NOMO-1 treated with DMSO at 0.1 percent for 48 hours (cell line): ENCODE measurements around the gene FPR3.
"Not testable (repeated sequence)": the region's sequence is repeated elsewhere in the genome, so short reads cannot be mapped to it uniquely, and the experiment has no call there.

Experiments
- DNase-seq: peaks from one replicate; lab custom pipeline; 2025; ENCODE audit not compliant: unreplicated experiment; lab: John Stamatoyannopoulos, UW

The FPR3 gene

DNA sequence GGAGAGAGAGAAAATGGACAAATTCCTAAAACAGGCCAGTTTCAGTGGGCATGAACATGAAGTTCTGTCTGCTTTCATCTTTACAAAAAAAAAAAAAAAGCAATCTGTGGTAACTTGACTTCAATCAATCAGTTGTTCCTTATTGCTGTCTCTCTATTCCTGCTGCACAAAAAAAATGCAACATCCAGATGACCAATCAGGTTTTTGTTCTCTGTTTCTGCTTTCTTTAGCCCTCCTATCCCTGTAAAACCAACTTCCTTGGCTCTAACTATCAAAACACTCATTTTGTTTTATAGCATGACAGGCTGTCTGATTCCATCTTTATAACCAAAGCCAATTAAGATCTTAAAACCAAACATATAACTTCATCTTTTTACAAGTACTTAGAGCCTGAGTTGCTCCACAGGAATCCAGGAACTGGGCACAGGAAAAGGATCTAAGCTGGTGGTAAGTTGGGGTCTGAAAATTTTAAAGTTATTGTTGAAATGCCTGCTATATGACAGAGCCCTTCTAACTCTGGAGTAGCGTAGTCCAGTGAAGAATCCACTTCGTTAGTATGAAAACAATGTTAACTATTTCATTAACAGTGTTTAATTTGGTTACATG lies at the start of gene FPR3:
TSS of gene FPR3 (plus strand) at position 273 of the 606 bp plus-strand sequence. CDS start 28,592 bp downstream, outside the sequence.
- no peak for DNase-seq

DNA sequence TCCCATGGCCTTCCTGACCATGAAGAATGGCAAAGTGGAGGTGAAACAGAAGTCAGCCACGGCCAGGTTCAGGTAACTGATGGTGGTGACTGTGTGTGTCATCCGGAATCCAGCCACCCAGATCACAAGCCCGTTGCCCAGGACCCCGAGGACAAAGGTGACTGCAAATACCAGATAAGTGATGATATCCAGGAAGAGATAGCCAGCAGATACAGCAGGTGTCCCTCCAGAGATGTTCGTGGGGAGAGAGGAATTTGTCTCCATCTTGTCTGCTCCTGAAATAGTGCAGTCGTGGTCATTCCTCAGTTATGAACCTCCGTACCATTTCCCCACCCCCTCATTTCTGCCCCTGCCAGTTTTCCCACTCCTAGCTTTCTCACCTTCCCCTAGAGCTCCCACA lies 48.2 kb upstream of the FPR3 start:
- DNase-seq: no peak

- no peak for DNase-seq
Observed at GRCh38 chr19:51749979-51750378, 45.0 kb upstream of the FPR3 start.

GRCh38 chr19:51750400-51751094 lies 44.4 kb upstream of the FPR3 start:
- peak; percentile 4 for DNase-seq

DNA sequence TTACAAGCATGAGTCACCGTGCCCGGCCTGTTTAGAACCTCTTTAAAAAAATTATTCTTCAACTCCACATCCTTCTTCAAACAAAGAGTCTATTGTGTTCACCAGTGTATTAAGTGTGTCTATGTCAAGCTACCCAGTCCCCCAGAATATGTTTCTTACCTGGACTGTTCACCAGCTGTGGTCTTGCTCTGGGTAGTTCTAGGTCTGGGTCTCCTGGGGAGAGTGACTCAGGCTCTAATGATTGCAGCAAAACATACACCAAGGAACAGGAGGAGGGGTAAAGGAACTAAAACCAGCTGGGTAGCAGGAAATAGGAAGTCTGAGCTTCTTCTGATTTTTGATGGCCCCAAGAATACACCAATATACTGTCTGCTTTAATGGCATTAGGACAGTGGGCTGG lies 43.3 kb upstream of the FPR3 start, which contains the start of gene FPR1:
TSS of gene FPR1 (minus strand) at position 224 of the 400 bp plus-strand sequence. CDS start 4,884 bp downstream, outside the sequence.
- peak; percentile 98 for DNase-seq

GRCh38 chr19:51754109-51754508 lies 40.8 kb upstream of the FPR3 start:
- peak; percentile 75 for DNase-seq

GRCh38 chr19:51754770-51755169 lies 40.2 kb upstream of the FPR3 start:
- no peak for DNase-seq

DNA sequence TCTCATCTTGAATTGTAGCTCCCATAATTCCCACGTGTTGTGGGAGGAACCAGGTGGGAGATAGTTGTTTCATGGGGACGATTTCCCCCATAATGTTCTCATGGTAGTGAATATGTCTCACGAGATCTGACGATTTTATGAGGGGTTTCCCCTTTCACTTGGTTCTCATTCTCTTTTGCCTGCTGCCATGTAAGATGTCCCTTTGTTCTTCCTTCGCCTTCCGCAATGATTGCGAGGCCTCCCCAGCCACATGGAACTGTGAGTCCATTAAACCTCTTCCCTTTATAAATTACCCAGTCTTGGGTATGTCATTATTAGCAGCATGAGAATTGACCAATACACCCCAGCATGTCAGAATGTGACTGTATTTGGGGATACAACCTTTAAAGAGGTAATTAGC lies 39.4 kb upstream of the FPR3 start:
- DNase-seq: no peak

DNA sequence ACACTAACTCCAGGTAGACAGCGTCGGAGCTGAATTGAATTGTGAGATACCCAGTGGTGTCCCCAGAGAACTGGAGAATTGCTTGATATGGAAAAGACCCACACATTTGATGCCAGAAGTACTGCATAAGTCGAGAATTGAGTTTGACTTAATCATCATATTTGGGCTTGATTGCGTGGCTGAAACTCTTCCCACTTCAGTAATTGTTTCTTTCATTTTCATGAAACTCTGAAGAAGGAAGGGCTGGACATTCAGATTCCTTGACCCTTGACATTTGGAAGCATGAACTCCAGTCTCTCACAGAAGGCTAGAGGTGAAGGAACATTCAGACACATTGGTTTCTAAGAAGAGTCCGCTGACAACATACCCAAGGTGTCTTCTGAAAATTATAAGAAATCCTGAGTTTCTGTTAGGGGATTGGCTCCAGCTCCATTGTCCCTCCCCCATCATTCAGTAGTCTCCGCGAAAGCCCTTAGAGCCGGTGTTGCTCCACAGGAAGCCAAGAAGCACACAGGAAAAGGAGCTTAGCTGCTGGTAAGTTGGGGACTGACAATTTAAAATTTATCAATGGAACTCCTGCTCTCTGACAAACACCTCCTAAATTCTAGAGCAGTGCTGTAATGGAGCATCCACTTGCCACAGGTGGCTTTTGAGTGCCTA lies 34.1 kb upstream of the FPR3 start, which contains the start of gene FPR2:
TSS of gene FPR2 (plus strand) at position 484 of the 660 bp plus-strand sequence. CDS start 7,479 bp downstream, outside the sequence.
- peak; percentile 54 for DNase-seq

GRCh38 chr19:51761696-51762095 lies 33.3 kb upstream of the FPR3 start:
- DNase-seq: no peak

GRCh38 chr19:51765086-51765485 lies 29.9 kb upstream of the FPR3 start:
- peak; percentile 61 for DNase-seq

- no peak for DNase-seq
Observed at GRCh38 chr19:51766461-51766860, 28.5 kb upstream of the FPR3 start.

DNA sequence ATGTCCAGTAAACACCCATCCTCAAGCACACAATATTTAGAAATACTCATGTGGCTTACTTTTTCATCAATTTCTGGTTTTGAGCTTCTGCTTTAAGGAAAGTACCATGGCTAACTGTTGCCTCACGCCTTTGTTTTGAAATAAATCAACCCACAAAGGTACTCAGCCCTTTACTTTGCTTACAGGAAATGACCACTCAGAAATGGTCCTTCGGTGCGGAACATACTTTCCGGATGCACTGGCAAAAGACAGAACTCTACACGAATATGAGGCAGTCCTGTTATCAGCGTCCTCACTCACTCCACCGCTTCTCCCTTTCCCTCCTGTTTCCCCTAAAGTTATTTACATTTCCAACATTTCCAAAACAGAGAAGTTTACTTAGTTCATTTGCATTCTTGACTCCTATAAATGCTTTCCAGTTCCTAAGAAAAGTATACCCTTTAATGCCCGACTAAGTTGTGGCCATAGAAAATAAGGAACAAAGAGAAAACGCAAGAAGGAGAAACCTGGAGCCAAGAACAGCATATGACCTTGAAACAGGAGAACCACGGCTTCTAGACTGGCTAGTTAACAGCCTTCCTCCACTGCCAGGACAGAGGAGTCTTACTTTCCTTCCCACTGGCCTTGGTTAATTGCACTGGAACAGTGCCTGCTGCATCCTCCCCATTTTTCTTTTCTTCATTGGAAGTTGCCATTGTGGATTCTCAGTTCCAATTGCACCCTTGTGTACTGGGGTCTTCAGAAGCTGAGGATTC lies 23.4 kb upstream of the FPR3 start:
- DNase-seq: peak; percentile 95

DNA sequence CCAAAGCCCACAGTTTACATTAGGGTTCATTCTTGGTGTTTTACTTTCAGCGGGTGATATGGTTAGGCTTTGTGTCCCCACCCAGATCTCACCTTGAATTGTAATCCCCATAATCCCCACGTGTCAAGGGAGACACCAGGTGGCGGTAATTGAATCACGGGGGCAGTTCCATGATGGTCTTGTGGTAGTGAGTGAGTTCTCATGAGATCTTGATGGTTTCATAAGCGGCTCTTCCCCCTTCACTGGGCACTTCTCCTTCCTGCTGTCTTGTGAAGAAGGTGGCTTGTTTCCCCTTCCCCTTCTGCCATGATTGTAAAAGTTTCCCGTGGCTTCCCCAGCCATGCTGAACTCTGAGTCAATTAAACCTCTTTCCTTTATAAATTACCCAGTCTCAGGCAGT lies 22.0 kb upstream of the FPR3 start:
- DNase-seq: peak; percentile 20

GRCh38 chr19:51776561-51776960 lies 18.4 kb upstream of the FPR3 start:
- DNase-seq: not testable (repeated sequence)

DNA sequence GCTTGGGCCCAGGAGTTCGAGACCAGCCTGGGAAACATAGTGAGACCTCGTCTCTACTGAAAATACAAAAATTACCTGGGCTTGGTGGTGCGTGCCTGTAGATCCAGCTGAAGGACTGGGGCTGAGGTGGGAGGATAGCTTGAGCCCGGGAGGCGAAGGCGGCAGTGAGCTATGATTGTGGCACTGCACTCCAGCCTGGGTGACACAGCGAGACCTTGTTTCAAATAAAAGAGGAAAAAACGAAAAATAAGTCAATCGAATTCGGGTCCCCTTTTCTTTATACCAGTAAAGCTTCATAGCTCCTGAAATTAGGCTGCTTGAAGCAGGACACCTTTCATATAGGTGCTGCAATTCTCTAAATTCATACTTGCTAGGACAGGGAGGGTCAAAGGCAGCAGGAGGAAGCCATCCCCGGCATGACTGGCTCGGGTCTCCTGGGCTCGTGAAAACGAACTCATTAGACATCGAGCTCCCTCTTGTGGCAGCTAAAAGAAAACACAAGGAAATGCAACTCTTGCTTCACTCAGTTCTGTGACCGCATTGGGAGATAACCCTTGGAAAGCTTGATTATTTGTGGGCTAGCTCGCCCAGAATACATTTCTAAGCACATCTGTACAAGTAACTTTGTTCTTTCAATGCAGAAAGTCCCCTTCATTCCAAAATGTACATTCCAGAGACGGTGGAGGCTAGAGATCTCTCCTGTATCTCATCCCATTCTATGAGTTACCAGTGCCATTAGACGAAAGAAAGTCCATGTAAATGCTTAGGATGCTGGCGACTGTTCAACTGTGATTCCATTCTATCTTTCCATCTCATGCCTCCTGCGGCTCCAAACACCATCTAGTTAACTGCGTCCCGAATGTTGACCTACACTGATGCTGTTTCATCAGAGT lies 17.1 kb upstream of the FPR3 start:
- peak; percentile 77 for DNase-seq

- DNase-seq: no peak
Observed at GRCh38 chr19:51779181-51779580, 15.8 kb upstream of the FPR3 start.

DNA sequence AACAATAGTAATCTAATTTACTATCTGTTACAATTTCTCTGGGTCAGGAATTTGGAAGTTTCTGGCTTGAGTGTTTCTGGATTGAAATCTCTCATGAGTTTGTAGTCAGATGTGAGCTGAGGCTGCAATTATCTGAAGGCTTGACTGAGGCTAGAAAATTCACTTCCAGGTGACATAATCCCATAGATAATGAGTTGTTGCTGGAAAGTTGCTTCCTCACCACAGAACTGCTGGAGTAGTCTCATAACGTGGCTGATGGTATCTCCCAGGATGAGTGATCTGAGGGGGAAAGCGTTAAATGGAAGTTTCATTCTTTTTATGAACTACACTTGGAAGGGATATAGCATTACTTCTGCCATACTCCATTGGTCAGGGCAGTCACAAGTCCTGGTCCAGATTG lies 15.3 kb upstream of the FPR3 start:
- no peak for DNase-seq

DNA sequence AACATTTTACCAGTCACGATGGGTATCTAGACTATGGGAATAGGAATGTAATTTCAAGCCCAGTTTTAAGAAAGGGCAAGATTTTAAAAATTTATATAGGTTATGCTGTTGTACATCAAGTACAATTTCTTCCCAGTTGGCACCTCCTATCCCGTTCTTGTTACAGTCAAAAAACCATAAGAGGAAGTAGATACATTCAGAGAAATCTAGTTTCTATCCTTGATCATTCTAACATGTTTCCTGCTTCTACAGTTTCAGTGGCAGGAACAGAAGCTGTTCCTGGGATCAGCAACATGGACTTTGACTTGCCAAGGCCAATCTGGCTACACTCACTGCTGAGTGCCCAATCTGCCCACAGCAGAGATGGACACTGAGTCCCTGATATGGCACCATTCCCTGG lies 14.7 kb upstream of the FPR3 start:
- peak; percentile 43 for DNase-seq

GRCh38 chr19:51781999-51782398 lies 13.0 kb upstream of the FPR3 start:
- DNase-seq: no peak
